Activated B cell treated with CpG ODN at 0.5 μM for 24 hours (primary cell): ENCODE data around the gene ANGEL1. TPM values are rescaled to one million over a fixed set of nuclear protein-coding genes. Genes with fewer than 3 reads are reported as not detected.

Experiments used
- ATAC-seq: fragments of 200-7000 bp; cut with Tn5 transposase; one replicate; pipeline ENCODE4 v1.10.0; 2021; ENCODE audit warnings: low read depth, mild to moderate bottlenecking, moderate library complexity
- CTCF ChIA-PET: fragments of 350-600 bp; sonication (Branson Sonifier 250); formaldehyde crosslinking; loops from one replicate; lab custom pipeline; 2021; ENCODE audit warnings: antibody characterized with exemption; lab: Charles Lee
- POLR2A ChIA-PET: fragments of 350-600 bp; sonication (Branson Sonifier 250); formaldehyde crosslinking; loops from one replicate; lab custom pipeline; 2021; ENCODE audit warnings: antibody characterized with exemption; lab: Charles Lee
- DNase-seq: peaks from one replicate; pipeline ENCODE4 v3.0.0; 2022
- H3K27ac Mint-ChIP-seq: one replicate; pipeline ENCODE4 v1.8.0; 2020; ENCODE audit warnings: mixed read lengths
- H3K27me3 Mint-ChIP-seq: one replicate; pipeline ENCODE4 v1.8.0; 2021; ENCODE audit warnings: mixed read lengths
- H3K36me3 Mint-ChIP-seq: one replicate; pipeline ENCODE4 v1.8.0; 2021; ENCODE audit warnings: low read depth, mixed read lengths
- H3K4me1 Mint-ChIP-seq: one replicate; pipeline ENCODE4 v1.8.0; 2021; ENCODE audit warnings: mixed read lengths
- H3K4me3 Mint-ChIP-seq: one replicate; pipeline ENCODE4 v1.8.0; 2020; ENCODE audit warnings: mild to moderate bottlenecking, mixed read lengths
- H3K9me3 Mint-ChIP-seq: one replicate; pipeline ENCODE4 v1.8.0; 2020; ENCODE audit warnings: mixed read lengths
- intact Hi-C: fragments of 100-400 bp; cut with micrococcal nuclease; formaldehyde crosslinking; loops from one replicate; pipeline ENCODE4 v1.15.1; 2024
- total RNA-seq: library from RNA; stranded (reverse); gene quantifications from 2 replicates; pipeline ENCODE4 v1.2.3, GENCODE V29; 2022
- TF ChIP-seq, protein P1 (sequence below): fragments of 200-600 bp; IDR thresholded peaks from one replicate; pipeline ENCODE4 v1.8.0; 2022; ENCODE audit warnings: antibody characterized with exemption, mild to moderate bottlenecking

The ANGEL1 gene
- total RNA-seq, 1 donor from 2014 or later: 17.9 TPM

DNA sequence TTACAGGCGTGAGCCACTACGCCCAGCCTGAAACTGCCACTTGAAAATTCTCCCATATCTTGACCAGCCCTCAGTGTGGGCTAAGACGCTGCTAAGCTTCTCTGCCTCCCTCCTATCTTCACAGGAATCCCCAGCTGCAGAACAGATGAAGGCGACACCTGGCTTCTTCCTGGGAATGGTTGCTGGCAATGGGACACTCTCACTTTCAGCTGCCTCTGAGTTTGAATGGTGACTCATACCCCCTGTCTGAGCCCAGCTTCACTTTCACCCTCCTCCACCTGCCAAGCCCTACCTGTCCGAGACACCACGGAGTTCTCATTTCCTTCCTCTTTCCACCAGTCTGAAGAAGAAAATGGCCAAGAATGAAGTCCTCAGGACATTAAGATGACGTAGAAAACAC, 69.7 kb downstream of the ANGEL1 start:
- CTCF ChIA-PET: no interaction called here
- Mint-ChIP-seq H3K9me3 (peaks cover 18% of the 10 kb centered on the region), H3K27ac (no peak overlapping the region), H3K4me1 (peaks cover 4% of the 10 kb centered on the region), H3K27me3 (peaks cover 15% of the 10 kb centered on the region), H3K4me3 (no peak overlapping the region), H3K36me3 (peaks cover 7% of the 10 kb centered on the region)
- intact Hi-C loops: no loop called here
- DNase-seq (no peak), ATAC-seq (no peak)
- TF ChIP-seq, protein P1, sequence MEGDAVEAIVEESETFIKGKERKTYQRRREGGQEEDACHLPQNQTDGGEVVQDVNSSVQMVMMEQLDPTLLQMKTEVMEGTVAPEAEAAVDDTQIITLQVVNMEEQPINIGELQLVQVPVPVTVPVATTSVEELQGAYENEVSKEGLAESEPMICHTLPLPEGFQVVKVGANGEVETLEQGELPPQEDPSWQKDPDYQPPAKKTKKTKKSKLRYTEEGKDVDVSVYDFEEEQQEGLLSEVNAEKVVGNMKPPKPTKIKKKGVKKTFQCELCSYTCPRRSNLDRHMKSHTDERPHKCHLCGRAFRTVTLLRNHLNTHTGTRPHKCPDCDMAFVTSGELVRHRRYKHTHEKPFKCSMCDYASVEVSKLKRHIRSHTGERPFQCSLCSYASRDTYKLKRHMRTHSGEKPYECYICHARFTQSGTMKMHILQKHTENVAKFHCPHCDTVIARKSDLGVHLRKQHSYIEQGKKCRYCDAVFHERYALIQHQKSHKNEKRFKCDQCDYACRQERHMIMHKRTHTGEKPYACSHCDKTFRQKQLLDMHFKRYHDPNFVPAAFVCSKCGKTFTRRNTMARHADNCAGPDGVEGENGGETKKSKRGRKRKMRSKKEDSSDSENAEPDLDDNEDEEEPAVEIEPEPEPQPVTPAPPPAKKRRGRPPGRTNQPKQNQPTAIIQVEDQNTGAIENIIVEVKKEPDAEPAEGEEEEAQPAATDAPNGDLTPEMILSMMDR: no peak
- POLR2A ChIA-PET: no interaction called here

- ATAC-seq (no peak), DNase-seq (no peak)
- peaks cover 18% of the 10 kb centered on the region for H3K9me3 Mint-ChIP-seq
- H3K27me3 Mint-ChIP-seq: peaks cover 15% of the 10 kb centered on the region
- peaks cover 4% of the 10 kb centered on the region for H3K4me1 Mint-ChIP-seq
- TF ChIP-seq, protein P1: no peak
- ChIA-PET CTCF (no interaction called here), POLR2A (no interaction called here)
- intact Hi-C loops: no loop called here
- peaks cover 7% of the 10 kb centered on the region for H3K36me3 Mint-ChIP-seq
- H3K27ac Mint-ChIP-seq: no peak overlapping the region
- no peak overlapping the region for H3K4me3 Mint-ChIP-seq
Observed at GRCh38 chr14:76742185-76742584, 70.5 kb downstream of the ANGEL1 start.

- Mint-ChIP-seq H3K4me1 (peaks cover 4% of the 10 kb centered on the region), H3K4me3 (no peak overlapping the region), H3K36me3 (peaks cover 7% of the 10 kb centered on the region), H3K27ac (no peak overlapping the region), H3K27me3 (peaks cover 15% of the 10 kb centered on the region), H3K9me3 (peaks cover 18% of the 10 kb centered on the region)
- CTCF ChIA-PET: no interaction called here
- intact Hi-C loops: no loop called here
- no peak for ATAC-seq
- TF ChIP-seq, protein P1: no peak
- no peak for DNase-seq
- POLR2A ChIA-PET: no interaction called here
Observed at GRCh38 chr14:76741074-76741473, 71.6 kb downstream of the ANGEL1 start.

Other genes starting within 250 kb of the ANGEL1 start
- 1.0 TPM in 2 replicates for gene VASH1, start 51.4 kb downstream of the ANGEL1 start, total RNA-seq
- gene LRRC74A, start 13.5 kb upstream of the ANGEL1 start, total RNA-seq: not detected in 2 replicates
- gene IRF2BPL, start 215.8 kb upstream of the ANGEL1 start, total RNA-seq: 14.0 and 14.5 TPM in 2 replicates